Posterior vena cava (tissue), 2 donors: ENCODE results near the gene SELENBP1. TPM values are rescaled to one million over a fixed set of nuclear protein-coding genes. Genes with fewer than 3 reads are reported as not detected.

Source experiments
- DNase-seq: peaks from one replicate; pipeline ENCODE4 v3.0.0-alpha.2; 2020; ENCODE audit warnings: low spot score
- intact Hi-C, 2 donors: fragments of 100-400 bp; cut with DNase I; formaldehyde crosslinking; loops; one replicate each; pipeline versions ENCODE4 v1.14.1 to v1.14.2; 2022 to 2023
- total RNA-seq, 2 donors: library from RNA; stranded (reverse); fragmentation: NEBNext Ultra II Directional; extraction: Animal tissue kit (Norgen Biotek cat#: 25700); gene quantifications; one replicate each; pipeline ENCODE4 v1.2.1, GENCODE V29; 2021
- donor health status: DM: yes; HTN: yes; CAD: no.
- donor health status: DM: yes; HTN: yes; CAD: no.

Gene SELENBP1
- total RNA-seq, 2 donors from 2014 or later: 14.9 to 50.4 TPM

GRCh38 chr1:151324390-151324930 lies 48.0 kb downstream of the SELENBP1 start:
- intact Hi-C loops: no loop called here
- no peak for DNase-seq

DNA sequence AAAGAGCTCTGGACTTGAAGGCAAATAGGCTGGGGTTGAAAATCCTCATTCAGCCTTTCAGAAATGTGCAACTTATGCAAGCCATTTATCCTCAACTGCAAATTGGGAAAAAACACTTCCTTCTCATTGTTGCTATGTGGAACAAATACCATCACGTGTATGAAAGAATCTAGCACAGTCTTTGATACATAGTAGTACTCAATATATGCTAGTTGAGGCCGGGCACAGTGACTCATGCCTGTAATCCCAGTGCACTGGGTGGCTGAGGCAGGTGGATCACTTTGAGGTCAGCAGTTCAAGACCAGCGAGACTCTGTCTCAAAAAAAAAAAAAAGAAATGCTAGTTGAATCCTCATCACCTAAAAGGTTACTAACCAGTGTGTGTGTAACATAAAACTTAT lies 53.5 kb downstream of the SELENBP1 start:
- intact Hi-C loops: no loop called here
- no peak for DNase-seq

GRCh38 chr1:151315565-151316235 lies 56.8 kb downstream of the SELENBP1 start:
- no peak for DNase-seq
- intact Hi-C loops: no loop called here

Other genes starting within 250 kb of the SELENBP1 start
- 10 to 100 TPM in 1 of 2 donors, 1 to 10 TPM in 1; 6.9 to 10.1 TPM for gene SEMA6C, start 226.1 kb downstream of the SELENBP1 start, total RNA-seq
- 1 to 10 TPM; 3.0 to 4.2 TPM for gene TNFAIP8L2, start 216.1 kb downstream of the SELENBP1 start, total RNA-seq
- gene LYSMD1, start 206.8 kb downstream of the SELENBP1 start, total RNA-seq: 1 to 10 TPM; 6.6 to 7.0 TPM
- gene SCNM1, start 206.6 kb downstream of the SELENBP1 start, total RNA-seq: 10 to 100 TPM; 26.5 to 27.0 TPM
- under 1 TPM in 1 of 2 donors, not detected in 1; 0.88 TPM for gene TMOD4, start 196.7 kb downstream of the SELENBP1 start, total RNA-seq
- gene VPS72, start 182.5 kb downstream of the SELENBP1 start, total RNA-seq: 10 to 100 TPM; 28.4 to 38.5 TPM
- gene PIP5K1A, start 174.2 kb downstream of the SELENBP1 start, total RNA-seq: 10 to 100 TPM; 39.1 to 41.9 TPM
- 100 to 1,000 TPM; 131 to 139 TPM for gene PSMD4, start 118.0 kb downstream of the SELENBP1 start, total RNA-seq
- gene ZNF687, start 90.4 kb downstream of the SELENBP1 start, total RNA-seq: 10 to 100 TPM; 16.7 to 17.1 TPM
- gene PI4KB, start 45.3 kb downstream of the SELENBP1 start, total RNA-seq: 10 to 100 TPM; 51.9 to 58.7 TPM
- 10 to 100 TPM; 26.0 to 31.1 TPM for gene RFX5, start 25.5 kb downstream of the SELENBP1 start, total RNA-seq
- 100 to 1,000 TPM; 179 to 210 TPM for gene PSMB4, start 26.9 kb upstream of the SELENBP1 start, total RNA-seq
- gene POGZ, start 86.8 kb upstream of the SELENBP1 start, total RNA-seq: 10 to 100 TPM; 58.0 to 74.4 TPM
- gene CGN, start 138.7 kb upstream of the SELENBP1 start, total RNA-seq: under 1 TPM in 1 of 2 donors, not detected in 1; 0.29 TPM
- 1 to 10 TPM; 5.4 to 6.6 TPM for gene TUFT1, start 167.6 kb upstream of the SELENBP1 start, total RNA-seq
- gene SNX27, start 239.3 kb upstream of the SELENBP1 start, total RNA-seq: 10 to 100 TPM; 40.1 to 41.9 TPM